HG03175 (cell line): Measurements from ENCODE around the gene CBLB.

Experiments used
- ATAC-seq: cut with Tn5 transposase; IDR thresholded peaks from one replicate; pipeline ENCODE4 v1.9.1; 2021; ENCODE audit warnings: mild to moderate bottlenecking, moderate library complexity; ENCODE audit not compliant: unreplicated experiment

The CBLB gene

DNA sequence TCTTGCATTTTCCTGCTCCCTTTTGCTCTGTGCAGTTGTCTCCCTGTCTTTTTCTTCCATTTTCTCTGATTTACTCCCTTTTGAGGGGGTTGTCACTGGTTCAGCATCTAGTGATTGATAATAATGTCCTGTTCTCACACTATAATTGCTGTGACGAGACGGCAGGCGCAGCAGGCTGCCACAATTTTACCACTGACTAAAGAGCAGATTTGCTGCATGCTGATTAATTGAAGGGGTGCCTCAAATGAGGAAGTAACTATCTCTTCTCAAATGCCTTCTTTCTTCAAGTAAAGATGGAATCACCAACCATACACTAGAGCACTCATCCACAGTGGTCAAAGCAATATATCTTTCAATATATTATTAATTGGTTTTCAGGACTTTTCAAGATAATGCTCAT is 219.3 kb downstream of the CBLB start:
- no peak for ATAC-seq

DNA sequence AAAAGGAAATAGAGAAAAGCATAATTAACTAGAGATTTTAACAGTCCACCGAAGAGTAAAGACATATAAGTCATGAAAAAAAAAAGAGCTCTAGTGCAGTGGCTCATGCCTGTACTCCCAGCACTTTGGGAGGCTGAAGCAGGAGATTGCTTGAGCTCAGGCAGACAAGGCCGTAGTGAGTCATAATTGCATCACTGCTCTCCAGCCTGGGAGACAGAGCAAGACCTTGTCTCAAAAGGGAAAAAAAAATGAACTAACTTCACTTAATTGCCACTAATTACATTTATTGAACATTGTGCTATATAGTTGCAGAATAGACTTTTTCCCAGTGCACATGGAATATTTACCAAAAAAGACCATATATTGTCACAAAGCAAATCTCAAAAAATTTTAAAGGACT is 221.8 kb downstream of the CBLB start:
- no peak for ATAC-seq

DNA sequence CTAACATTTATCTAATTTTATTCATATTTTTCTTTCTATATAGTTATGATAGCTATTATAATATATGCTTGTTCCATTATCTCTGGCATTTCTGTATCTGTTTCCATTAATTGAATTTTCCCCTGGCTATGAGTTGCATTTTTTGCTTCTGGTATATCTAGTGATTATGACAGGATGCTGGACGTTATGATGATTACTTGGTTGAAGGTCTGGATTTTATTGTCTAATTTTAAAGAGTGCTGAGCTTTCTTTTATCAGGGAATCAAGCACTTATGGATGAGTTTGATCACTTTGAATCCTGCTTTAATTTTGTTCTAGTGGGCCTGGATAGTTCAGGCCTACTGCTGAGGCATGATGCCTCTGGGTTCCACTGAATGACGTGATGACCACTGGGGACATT is 229.7 kb downstream of the CBLB start:
- ATAC-seq = no peak

DNA sequence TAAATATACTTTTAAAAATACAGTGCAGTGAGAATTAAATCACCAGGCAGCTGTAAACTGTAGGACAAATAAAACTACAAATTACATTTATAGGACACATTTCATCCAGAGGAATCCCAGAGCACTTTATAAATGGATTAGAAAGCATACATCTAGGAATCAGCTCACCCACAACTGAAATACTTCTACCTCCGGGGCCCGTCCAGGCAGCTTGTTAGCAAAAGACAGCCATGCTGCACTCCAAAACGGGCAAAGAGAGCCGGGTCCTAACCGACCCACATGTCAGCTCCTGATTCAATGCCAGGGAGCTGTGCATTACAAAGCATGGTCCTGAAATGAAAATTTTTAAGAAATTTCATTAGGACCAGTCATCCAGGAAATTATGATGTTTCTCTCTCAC is 234.1 kb downstream of the CBLB start:
- ATAC-seq = no peak

DNA sequence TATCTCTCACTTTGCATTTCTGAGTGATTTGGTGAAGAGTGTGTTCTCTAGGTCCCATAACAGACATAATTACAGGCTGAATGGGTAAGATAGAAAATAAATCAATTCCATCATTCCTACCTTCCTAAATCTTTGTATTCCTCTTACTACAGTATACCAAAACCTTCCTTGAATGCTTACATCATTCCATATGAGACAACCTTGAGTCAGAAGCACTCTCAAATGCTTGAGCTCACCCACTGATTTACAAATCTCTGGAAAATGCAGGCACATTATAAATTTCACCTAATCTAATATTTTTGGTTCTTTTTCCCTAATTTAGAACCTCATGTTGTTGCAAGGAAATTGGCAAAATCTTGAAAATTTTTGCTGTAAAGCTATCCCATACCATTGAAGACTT is 239.1 kb downstream of the CBLB start:
- no peak for ATAC-seq

DNA sequence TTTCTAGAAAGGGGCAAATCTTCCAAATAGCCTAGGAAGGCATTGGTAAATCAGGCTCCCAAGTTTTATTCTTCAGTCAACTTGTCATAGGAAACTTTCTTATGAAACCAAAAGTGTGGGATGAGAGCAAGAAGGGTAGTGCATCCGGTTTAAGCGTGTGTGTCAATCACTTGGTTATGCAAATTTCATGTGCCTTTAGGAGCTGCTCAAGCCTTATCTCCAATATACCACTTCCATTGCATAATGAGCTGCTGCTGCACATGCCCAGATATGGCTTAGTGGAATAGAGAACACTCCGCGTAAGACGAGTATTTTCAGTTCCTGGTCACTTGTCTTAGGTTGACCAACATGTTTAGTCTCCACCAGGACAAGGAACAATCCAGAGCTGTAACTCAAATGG is 242.1 kb downstream of the CBLB start:
- no peak for ATAC-seq

DNA sequence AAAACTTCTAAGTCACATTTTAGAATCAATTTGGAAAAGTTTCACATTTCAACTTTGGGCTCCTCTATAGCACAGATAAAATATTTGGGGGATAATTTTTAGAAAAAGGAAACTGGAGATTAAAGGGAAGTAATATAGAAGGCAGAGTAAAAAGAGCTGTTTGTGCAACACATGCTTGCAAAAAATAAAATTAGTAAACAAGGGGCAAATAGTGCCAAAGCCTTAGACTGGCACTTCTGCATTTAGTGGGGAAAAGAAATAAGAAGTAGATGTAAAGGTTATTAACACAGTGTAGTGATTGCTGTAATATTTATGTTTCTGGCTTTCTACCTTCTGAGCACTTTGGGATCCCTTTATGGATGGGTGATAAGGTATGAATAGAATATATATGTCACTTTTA is 246.6 kb downstream of the CBLB start:
- no peak for ATAC-seq

DNA sequence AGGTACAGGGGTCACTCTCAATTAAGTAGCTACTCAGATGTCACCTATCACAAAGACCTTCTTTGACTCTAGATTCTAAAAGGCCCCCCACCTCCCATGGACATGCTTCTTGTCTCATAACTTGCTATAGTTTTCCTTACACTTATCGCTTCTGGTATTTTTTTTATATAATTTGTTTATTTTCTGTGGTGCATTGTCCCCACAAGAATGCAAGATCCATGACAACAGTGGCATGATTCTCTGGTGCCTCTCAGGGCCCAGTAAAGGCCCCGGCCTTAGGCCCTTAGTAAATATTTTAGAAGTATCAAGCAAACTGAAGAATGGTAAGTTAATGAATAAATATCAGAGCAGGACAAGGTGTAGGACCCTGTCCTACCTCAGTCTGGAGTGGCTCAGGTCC is 248.6 kb downstream of the CBLB start:
- no peak for ATAC-seq

DNA sequence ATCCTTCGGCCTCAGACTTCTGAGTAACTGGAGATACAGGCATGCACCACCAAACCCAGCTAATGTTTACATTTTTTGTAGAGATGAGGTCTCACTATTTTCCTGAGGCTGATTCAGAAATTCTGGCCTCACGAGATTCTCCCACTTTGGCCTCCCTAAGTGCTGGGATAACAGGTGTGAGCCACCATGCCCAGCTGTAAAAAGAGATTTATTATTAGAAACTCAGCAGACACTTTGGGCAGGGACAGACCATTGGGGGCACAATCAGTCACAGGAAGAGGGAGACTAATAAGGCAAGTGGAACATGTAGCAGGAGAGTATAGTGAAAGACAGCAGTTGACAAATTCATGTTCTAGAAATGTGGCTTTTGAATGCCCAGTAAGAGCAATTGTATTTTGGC is 249.2 kb downstream of the CBLB start:
- no peak for ATAC-seq

DNA sequence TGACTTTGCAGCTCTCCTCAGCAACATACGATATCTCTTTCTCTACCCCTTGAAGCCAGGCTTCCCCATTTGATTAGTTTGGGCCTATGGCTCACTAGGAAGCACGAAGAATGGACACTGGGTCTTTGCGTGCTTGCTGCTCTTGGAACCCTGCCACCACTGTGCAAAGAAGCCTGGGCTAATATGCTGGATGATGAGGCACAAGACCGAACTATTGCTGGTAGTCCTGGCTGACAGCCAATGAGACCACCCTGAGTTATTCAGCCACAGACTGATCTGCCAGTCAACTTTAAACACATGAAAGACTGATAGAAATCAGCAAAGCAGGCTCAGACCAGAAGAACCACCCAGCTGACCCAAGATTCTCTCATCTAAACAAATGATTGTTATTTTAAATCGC is 250.3 kb downstream of the CBLB start:
- no peak for ATAC-seq

DNA sequence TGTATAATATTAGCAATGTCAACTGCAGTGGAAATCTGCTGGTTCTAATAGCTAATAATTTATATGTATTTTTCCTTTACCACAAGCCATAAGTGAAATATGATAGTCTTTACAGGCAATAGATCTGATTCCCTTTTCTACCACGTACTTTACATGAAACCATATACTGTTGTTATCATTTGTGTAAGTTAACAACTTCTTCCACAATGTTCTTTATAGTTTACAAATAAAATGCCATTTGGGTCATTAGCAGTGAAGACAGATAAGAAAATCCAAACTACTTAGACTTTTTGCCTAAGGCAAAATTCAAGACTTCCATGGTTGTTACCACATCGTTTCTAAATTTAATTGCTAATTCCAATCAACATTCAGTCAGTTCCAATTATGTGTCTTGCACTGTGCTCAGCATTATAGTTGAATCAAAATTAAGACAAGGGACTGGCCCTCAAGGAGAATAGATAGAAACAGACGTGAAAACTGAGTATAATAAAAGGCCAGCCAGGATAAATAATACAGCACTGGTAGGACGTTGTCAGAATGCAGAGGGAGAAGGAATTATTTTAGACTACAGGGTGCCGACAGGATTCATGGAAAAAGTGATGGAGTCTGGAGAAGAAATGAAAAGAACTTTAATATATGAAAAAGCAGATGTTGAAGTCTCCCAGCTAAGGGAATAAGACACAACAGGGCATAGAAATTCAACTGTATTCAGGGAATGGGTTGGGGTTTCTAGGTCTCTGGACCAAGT is 252.3 kb downstream of the CBLB start:
- ATAC-seq = no peak

DNA sequence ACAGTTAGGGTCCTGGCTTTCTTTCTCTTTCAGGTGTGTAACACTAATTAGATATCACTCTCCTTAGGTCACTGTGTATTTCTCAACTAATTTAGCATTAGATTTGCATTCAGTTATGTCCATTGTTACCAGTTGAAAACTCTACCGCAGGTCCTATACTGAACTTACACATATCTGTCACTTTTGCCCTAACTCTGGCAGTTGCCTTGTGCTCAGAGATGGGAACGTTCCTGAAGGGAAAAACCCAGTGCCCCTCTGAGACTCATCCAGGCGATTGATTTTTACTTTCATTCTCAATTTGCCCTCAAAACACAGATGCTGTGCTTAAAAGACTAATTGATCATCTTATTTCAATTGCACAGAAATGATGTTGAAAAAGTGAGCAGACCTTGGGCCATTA is 253.0 kb downstream of the CBLB start:
- ATAC-seq = no peak

DNA sequence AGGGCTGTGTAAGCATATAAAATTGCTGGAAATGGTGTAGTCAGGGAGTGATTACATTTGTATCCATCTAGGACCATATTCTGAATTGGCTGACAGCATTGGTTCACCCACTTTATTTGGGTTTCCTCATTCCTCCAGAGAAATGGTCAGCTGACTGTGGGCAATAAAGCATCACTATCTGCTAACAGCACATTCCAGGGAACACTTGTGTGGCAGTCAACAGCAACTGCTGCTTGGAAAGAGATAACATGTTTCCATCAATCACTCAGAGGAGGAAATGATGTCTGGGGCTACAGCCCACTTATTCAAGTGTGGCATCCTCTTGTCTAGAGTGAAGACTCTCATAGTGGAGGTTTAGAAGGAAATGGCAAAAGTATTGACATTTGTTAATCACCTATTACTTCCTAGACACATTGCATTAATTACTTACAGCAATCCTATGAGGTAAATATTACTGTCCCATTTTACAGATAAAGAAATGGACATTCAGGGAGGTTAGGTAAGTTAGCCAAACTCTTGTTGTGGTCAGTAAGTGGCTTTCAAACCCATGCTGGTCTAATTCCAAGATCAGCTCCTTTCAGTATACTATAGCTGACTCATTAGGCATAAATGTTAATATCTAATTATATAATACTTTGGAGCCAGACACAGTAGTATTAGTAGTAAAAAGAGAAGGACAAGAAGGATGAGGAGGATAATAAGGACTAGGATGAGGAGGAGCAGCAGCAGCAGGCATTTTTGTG is 254.4 kb downstream of the CBLB start:
- ATAC-seq = no peak

DNA sequence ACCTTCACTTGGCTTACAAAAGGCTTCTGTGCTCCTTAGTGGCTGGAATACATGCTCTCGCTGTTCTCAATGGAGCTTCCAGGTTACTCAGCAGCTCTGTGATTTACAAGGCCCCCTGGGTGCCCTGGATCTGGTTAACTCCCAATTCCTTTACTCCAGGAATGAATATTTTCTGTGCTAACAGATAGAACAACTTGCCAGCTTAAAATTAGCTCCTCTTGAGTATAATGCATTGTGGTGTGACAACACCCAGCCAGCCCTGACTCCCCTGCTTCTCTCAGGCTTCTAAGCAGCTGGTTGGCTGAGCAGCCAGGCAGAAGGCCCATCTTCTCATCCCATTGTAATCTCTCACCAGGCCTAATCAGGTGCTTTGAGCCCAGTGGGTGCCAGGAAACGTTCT is 255.7 kb downstream of the CBLB start:
- ATAC-seq = no peak

DNA sequence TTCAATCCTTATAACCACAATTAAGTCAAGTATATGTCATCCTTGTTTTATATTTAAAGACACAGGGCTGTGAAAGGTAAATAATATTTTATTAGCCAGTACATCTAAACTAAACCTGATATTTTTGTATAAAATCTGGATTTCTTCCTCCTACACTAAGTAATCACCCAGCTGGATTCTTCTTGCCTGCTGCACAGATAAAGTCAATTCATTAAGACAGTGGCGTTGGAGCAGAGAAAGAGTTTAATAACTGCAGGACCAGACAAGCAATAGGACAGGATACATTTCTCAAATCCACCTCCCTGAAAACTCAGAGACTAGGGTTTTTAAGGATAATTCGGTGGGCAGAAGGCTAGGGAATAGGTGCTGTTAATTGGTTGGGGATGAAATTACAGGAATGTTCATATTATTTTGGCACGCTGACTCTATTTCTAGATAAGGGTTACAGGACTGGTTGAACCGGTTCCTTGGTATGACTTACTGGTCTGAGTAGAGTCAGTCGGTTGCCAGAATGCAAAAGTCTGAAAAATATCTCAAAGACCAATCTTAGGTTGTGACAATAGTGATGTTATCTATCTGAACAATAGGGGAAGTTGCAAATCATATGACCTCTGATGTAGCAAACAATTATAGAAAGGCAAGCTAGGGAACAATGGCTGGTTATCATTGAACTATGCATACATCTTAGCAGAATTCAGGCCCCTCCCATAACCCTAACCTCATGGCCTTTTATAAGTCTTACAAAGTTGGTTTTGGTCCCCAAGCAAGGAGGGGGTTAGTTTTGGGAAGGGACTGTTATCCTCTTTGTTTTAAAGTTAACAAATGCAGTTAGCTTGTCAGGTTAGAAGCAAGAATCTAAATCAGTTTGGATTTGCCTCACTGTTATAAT is 257.3 kb downstream of the CBLB start:
- ATAC-seq = no peak

DNA sequence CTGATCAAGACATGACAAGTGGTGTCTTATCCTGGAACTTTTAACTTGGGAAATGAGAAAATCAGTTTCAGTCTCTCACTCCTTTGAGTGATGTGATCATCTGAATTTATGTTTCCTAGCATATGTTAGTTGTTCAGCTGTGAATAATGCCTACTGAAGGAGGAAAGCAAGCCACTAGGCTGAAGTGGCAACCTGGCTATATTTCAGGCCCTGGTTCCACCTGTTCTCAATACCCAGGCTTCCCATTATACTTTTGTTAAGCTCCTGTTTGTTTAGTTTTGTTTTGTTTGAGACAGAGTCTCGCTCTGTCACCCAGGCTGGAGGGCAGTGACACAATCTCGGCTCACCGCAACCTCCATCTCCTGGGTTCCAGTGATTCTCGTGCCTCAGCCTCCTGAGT is 258.3 kb downstream of the CBLB start:
- no peak for ATAC-seq

DNA sequence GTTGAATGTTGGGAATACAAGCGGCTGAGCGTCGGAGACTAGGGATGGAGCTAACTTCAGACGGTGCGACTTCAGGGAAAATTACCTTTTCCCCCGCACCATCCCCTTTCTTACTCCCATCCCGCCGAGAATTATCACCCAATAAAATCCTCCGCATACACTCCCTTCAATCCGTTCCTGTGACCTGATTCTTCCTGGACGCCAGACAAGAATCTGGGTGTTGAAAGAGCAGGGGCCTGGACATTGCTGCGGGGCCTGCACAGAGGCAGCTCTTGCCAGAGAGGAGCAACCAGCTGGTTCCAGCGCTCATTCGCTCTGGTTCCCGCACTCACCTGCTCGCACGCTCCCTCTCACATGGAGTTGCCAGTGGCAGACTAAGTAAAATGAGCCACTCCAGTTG is 260.2 kb downstream of the CBLB start:
- no peak for ATAC-seq

DNA sequence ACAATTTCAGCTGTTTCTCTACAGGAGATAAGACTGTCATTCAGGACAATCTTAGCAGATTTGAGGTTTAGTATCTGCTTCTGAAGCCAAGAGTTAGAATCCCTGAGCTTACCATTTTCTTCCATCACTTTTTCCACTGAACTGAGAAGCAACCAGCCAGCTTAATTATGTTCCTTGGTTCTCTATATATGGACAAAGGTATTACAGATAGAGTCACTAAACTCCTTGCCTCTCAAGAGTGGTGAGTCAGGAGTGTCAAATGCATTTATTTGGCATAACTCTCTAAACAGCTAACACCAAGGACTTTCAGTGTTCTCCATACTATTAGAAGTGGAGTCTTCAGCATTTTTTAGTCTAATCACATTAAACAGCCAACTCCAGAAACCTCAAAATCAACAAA is 262.8 kb downstream of the CBLB start:
- no peak for ATAC-seq
